Smooth muscle cell (in vitro differentiated cells): ENCODE measurements around the gene TMEM132D. TPM values are rescaled to one million over a fixed set of nuclear protein-coding genes. Genes with fewer than 3 reads are reported as not detected.

Experiments used
- DNase-seq: peaks from one replicate; lab custom pipeline; 2025; ENCODE audit not compliant: unreplicated experiment; lab: John Stamatoyannopoulos, UW
- H2AFZ ChIP-seq: fragments of 200-600 bp; sonication (generic); 2 replicates; pipeline ENCODE4 v1.6.0; 2016; ENCODE audit warnings: antibody characterized with exemption, low read depth, mild to moderate bottlenecking
- H3F3A ChIP-seq: fragments of 200-600 bp; sonication (generic); 2 replicates; pipeline ENCODE4 v1.6.0; 2017; ENCODE audit warnings: antibody characterized with exemption, low read depth
- H3K27ac ChIP-seq: fragments of 200-600 bp; sonication (generic); 2 replicates; pipeline ENCODE4 v1.5.1; 2016; ENCODE audit warnings: low read depth, mild to moderate bottlenecking
- H3K27me3 ChIP-seq: fragments of 200-600 bp; sonication (generic); 2 replicates; pipeline ENCODE4 v1.6.1; 2016; ENCODE audit warnings: low read depth, mild to moderate bottlenecking
- H3K36me3 ChIP-seq: fragments of 200-600 bp; sonication (generic); 2 replicates; pipeline ENCODE4 v1.5.1; 2016; ENCODE audit warnings: low read depth
- H3K4me1 ChIP-seq: fragments of 200-600 bp; sonication (generic); 2 replicates; pipeline ENCODE4 v1.5.1; 2016; ENCODE audit warnings: low read depth
- H3K4me2 ChIP-seq: fragments of 200-600 bp; sonication (generic); 2 replicates; pipeline ENCODE4 v1.6.0; 2016; ENCODE audit warnings: mild to moderate bottlenecking
- H3K4me3 ChIP-seq: fragments of 200-600 bp; sonication (generic); 2 replicates; pipeline ENCODE4 v1.5.1; 2016; ENCODE audit warnings: mild to moderate bottlenecking
- H3K79me2 ChIP-seq: fragments of 200-600 bp; sonication (generic); 2 replicates; pipeline ENCODE4 v1.6.0; 2016; ENCODE audit warnings: low read depth, mild to moderate bottlenecking
- H3K9ac ChIP-seq: fragments of 200-600 bp; sonication (generic); 2 replicates; pipeline ENCODE4 v1.6.0; 2016; ENCODE audit warnings: low read depth
- H3K9me3 ChIP-seq: fragments of 200-600 bp; sonication (generic); replicated peaks from 2 replicates; pipeline ENCODE4 v1.5.1; 2016; ENCODE audit warnings: low read depth
- H4K20me1 ChIP-seq: fragments of 200-600 bp; sonication (generic); 2 replicates; pipeline ENCODE4 v1.6.0; 2016; ENCODE audit warnings: low read depth
- CTCF ChIP-seq: fragments of 200-600 bp; sonication (generic); IDR thresholded peaks from 2 replicates; pipeline ENCODE4 v1.5.1; 2017; ENCODE audit warnings: borderline replicate concordance, mild to moderate bottlenecking, antibody characterized with exemption; ENCODE audit not compliant: insufficient read depth, poor library complexity, severe bottlenecking
- WGBS: methylation state at CpG from one replicate; pipeline ENCODE4 v1.1.7; 2016; ENCODE audit warnings: low lambda C conversion rate; 5-methylcytosine and 5-hydroxymethylcytosine counted together
- polyA plus RNA-seq: library from polyadenylated mRNA; unstranded; fragments of >200 nt; fragmentation: Nextera tagmentation; extraction: Ambion mirVana; gene quantifications from 2 replicates; pipeline ENCODE4 v1.2.1, GENCODE V29; 2016
- total RNA-seq: library from RNA; depleted of rRNA; stranded (reverse); fragments of >200 nt; gene quantifications from 2 replicates; pipeline ENCODE4 v1.2.3, GENCODE V29; 2014

Gene TMEM132D
- total and polyA plus RNA-seq, 2 experiments from 2014 or later = not detected

DNA sequence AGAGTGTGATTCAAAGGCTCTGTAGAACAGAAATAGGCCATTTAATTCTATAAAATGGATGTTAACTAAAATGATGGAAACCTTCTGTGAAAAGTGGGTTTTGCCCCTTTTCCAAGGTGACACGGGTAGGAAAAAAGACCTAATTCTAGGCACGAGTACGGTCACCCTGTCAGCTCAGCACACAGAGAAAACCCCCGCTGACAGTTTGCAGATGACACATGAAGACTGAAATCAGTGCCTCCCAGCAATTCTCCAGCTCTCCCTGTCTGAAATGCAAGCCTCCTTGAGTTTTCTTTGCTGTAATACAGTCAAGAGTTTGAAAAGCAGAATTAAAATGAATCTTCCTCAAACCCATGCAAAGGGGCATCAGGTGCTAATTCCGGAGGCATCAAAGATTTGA, 230.0 kb downstream of the TMEM132D start:
- H3K27ac ChIP-seq = no peak overlapping the region
- 82% methylated on average over 5 of the region's 5 CpGs for WGBS

DNA sequence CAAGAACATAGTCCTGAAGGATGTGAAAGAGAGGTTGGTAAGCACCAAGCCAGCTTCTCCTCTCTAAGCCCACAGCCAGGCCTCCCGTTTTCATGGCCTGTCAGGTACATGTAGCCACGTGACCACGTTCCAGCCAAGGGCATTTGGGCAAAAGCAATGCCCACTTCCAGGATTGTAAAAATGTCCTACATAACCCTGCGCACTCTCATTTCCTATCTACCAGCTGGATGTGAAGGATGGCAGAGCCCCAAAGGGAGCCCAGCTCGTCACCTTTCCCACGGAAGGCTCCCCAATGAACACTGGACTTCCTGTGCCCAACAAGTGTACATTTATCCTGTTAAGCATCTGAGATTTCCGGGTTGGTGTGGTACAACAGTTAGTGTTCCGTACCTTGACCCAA, 231.7 kb downstream of the TMEM132D start:
- H3K9me3 ChIP-seq = no peaks in the 10 kb centered on the region

More for the DNA sequence above, 230.0 kb downstream of the TMEM132D start:
- no peak overlapping the region for H2AFZ ChIP-seq
- H3K9me3 ChIP-seq = no peaks in the 10 kb centered on the region
- no peaks in the 10 kb centered on the region for H3K4me1 ChIP-seq
- no peak for TF ChIP-seq CTCF
- H3K4me3 ChIP-seq = no peak overlapping the region
- no peak overlapping the region for H3K4me2 ChIP-seq
- H3K36me3 ChIP-seq = no peaks in the 10 kb centered on the region
- no peak for DNase-seq
- no peaks in the 10 kb centered on the region for H3K79me2 ChIP-seq
- H4K20me1 ChIP-seq = no peaks in the 10 kb centered on the region
- H3K9ac ChIP-seq = no peak overlapping the region
- no peaks in the 10 kb centered on the region for H3K27me3 ChIP-seq
- H3F3A ChIP-seq = no peaks in the 10 kb centered on the region

GRCh38 chr12:129670256-129670920, 233.4 kb downstream of the TMEM132D start:
- H3K4me2 ChIP-seq = no peak overlapping the region

More for the DNA sequence above, 231.7 kb downstream of the TMEM132D start:
- Histone ChIP-seq H3K27ac (no peak overlapping the region), H3K4me1 (no peaks in the 10 kb centered on the region), H3K4me2 (no peak overlapping the region), H3K27me3 (no peaks in the 10 kb centered on the region), H3F3A (no peaks in the 10 kb centered on the region), H2AFZ (no peak overlapping the region), H3K36me3 (no peaks in the 10 kb centered on the region), H4K20me1 (no peaks in the 10 kb centered on the region), H3K4me3 (no peak overlapping the region), H3K9ac (no peak overlapping the region), H3K79me2 (no peaks in the 10 kb centered on the region)
- no peak for DNase-seq
- WGBS = 68% methylated on average over 8 of the region's 8 CpGs
- no peak for TF ChIP-seq CTCF

More at GRCh38 chr12:129670256-129670920, 233.4 kb downstream of the TMEM132D start:
- H3K79me2 ChIP-seq = no peaks in the 10 kb centered on the region
- no peaks in the 10 kb centered on the region for H3K27me3 ChIP-seq
- no peak overlapping the region for H3K9ac ChIP-seq
- no peak overlapping the region for H2AFZ ChIP-seq
- H3K9me3 ChIP-seq = no peaks in the 10 kb centered on the region
- 61% methylated on average over 6 of the region's 6 CpGs for WGBS
- DNase-seq = no peak
- H4K20me1 ChIP-seq = no peaks in the 10 kb centered on the region
- H3F3A ChIP-seq = no peaks in the 10 kb centered on the region
- no peak overlapping the region for H3K4me3 ChIP-seq
- H3K36me3 ChIP-seq = no peaks in the 10 kb centered on the region
- no peaks in the 10 kb centered on the region for H3K4me1 ChIP-seq
- TF ChIP-seq CTCF = no peak
- no peak overlapping the region for H3K27ac ChIP-seq
